ENCODE results near the gene RNF130. TPM values are rescaled to one million over a fixed set of nuclear protein-coding genes. Genes with fewer than 3 reads are reported as not detected.

Gene RNF130
- total and polyA plus RNA-seq, 2 of the 13 experiments (the other 11 are each of a cell fraction or from before 2014, with no cell fraction given), result 28.2 to 28.3 TPM

DNA sequence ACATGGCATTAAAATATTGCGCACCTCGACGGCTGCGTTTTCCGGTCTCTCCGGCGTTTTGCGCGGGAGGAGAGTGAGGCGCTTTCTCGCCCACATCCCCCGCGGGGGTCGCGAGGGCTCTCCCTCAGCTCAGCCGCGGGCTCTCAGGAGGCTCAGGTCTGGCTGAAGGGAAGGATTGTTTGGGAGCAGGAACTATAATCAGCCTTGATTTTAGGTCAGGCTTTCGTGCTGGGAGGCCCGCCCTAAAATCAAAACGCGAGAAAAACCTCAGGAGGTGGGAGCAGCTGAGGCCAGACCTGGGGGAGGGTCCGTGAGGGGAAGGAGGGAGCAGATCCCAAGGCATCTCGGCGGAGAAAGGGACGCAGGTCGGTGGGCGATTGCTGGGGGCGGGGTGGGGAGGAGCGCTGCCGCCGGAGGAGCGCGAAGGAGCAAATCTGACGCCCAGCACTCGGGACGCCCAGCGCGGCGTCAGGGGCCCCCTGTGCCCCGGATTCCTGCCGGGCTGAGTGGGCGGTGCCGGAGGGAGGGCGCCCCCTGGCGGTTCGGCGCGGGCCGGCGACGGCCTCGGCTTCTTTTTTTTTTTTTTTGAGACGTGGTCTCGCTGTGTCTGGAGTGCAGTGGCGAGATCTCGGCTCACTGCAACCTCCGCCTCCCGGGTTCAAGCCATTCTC, 18.7 kb upstream of the RNF130 start (continued):
- TF ChIP-seq, protein P1, sequence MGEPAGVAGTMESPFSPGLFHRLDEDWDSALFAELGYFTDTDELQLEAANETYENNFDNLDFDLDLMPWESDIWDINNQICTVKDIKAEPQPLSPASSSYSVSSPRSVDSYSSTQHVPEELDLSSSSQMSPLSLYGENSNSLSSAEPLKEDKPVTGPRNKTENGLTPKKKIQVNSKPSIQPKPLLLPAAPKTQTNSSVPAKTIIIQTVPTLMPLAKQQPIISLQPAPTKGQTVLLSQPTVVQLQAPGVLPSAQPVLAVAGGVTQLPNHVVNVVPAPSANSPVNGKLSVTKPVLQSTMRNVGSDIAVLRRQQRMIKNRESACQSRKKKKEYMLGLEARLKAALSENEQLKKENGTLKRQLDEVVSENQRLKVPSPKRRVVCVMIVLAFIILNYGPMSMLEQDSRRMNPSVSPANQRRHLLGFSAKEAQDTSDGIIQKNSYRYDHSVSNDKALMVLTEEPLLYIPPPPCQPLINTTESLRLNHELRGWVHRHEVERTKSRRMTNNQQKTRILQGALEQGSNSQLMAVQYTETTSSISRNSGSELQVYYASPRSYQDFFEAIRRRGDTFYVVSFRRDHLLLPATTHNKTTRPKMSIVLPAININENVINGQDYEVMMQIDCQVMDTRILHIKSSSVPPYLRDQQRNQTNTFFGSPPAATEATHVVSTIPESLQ (CRISPR knock-in tag; conservative IDR thresholded peaks at IDR 0.05), result no peak
- no peak for TF ChIP-seq ZNF75D (CRISPR knock-in tag; IDR thresholded peaks at IDR 0.05; ENCODE audit: borderline replicate concordance)
- TF ChIP-seq HNRNPLL (IDR thresholded peaks at IDR 0.05; ENCODE audit: low read depth, low read length, poor library complexity, severe bottlenecking), result peak; percentile 16
- no peak for TF ChIP-seq REXO4 (CRISPR knock-in tag; IDR thresholded peaks at IDR 0.05; ENCODE audit: borderline replicate concordance)
- TF ChIP-seq REPIN1 (CRISPR knock-in tag; IDR thresholded peaks at IDR 0.05; ENCODE audit: borderline replicate concordance, low read depth), result no peak
- TF ChIP-seq KMT2B (CRISPR knock-in tag; IDR thresholded peaks at IDR 0.05), result no peak
- TF ChIP-seq, protein P2, sequence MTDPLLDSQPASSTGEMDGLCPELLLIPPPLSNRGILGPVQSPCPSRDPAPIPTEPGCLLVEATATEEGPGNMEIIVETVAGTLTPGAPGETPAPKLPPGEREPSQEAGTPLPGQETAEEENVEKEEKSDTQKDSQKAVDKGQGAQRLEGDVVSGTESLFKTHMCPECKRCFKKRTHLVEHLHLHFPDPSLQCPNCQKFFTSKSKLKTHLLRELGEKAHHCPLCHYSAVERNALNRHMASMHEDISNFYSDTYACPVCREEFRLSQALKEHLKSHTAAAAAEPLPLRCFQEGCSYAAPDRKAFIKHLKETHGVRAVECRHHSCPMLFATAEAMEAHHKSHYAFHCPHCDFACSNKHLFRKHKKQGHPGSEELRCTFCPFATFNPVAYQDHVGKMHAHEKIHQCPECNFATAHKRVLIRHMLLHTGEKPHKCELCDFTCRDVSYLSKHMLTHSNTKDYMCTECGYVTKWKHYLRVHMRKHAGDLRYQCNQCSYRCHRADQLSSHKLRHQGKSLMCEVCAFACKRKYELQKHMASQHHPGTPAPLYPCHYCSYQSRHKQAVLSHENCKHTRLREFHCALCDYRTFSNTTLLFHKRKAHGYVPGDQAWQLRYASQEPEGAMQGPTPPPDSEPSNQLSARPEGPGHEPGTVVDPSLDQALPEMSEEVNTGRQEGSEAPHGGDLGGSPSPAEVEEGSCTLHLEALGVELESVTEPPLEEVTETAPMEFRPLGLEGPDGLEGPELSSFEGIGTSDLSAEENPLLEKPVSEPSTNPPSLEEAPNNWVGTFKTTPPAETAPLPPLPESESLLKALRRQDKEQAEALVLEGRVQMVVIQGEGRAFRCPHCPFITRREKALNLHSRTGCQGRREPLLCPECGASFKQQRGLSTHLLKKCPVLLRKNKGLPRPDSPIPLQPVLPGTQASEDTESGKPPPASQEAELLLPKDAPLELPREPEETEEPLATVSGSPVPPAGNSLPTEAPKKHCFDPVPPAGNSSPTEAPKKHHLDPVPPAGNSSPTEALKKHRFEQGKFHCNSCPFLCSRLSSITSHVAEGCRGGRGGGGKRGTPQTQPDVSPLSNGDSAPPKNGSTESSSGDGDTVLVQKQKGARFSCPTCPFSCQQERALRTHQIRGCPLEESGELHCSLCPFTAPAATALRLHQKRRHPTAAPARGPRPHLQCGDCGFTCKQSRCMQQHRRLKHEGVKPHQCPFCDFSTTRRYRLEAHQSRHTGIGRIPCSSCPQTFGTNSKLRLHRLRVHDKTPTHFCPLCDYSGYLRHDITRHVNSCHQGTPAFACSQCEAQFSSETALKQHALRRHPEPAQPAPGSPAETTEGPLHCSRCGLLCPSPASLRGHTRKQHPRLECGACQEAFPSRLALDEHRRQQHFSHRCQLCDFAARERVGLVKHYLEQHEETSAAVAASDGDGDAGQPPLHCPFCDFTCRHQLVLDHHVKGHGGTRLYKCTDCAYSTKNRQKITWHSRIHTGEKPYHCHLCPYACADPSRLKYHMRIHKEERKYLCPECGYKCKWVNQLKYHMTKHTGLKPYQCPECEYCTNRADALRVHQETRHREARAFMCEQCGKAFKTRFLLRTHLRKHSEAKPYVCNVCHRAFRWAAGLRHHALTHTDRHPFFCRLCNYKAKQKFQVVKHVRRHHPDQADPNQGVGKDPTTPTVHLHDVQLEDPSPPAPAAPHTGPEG (CRISPR knock-in tag; IDR thresholded peaks at IDR 0.05), result no peak
- no peak for TF ChIP-seq ZNF782 (CRISPR knock-in tag; IDR thresholded peaks at IDR 0.05; ENCODE audit: borderline replicate concordance)
- no peak for TF ChIP-seq JARID2 (CRISPR knock-in tag; IDR thresholded peaks at IDR 0.05; ENCODE audit: insufficient replicate concordance)
- TF ChIP-seq KDM3A (CRISPR knock-in tag; IDR thresholded peaks at IDR 0.05; ENCODE audit: low read depth), result no peak
- TF ChIP-seq MIER2 (CRISPR knock-in tag; IDR thresholded peaks at IDR 0.05), result no peak
- TF ChIP-seq, protein P3, sequence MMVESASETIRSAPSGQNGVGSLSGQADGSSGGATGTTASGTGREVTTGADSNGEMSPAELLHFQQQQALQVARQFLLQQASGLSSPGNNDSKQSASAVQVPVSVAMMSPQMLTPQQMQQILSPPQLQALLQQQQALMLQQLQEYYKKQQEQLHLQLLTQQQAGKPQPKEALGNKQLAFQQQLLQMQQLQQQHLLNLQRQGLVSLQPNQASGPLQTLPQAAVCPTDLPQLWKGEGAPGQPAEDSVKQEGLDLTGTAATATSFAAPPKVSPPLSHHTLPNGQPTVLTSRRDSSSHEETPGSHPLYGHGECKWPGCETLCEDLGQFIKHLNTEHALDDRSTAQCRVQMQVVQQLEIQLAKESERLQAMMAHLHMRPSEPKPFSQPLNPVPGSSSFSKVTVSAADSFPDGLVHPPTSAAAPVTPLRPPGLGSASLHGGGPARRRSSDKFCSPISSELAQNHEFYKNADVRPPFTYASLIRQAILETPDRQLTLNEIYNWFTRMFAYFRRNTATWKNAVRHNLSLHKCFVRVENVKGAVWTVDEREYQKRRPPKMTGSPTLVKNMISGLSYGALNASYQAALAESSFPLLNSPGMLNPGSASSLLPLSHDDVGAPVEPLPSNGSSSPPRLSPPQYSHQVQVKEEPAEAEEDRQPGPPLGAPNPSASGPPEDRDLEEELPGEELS (CRISPR knock-in tag; IDR thresholded peaks at IDR 0.05), result no peak
- no peak for TF ChIP-seq ZNF883 (CRISPR knock-in tag; IDR thresholded peaks at IDR 0.05; ENCODE audit: not compliant biosample characterization)
- no peak for TF ChIP-seq ZNF772 (CRISPR knock-in tag; IDR thresholded peaks at IDR 0.05)
- TF ChIP-seq ZMYM3 (CRISPR knock-in tag; IDR thresholded peaks at IDR 0.05), result no peak
- TF ChIP-seq, protein P4, sequence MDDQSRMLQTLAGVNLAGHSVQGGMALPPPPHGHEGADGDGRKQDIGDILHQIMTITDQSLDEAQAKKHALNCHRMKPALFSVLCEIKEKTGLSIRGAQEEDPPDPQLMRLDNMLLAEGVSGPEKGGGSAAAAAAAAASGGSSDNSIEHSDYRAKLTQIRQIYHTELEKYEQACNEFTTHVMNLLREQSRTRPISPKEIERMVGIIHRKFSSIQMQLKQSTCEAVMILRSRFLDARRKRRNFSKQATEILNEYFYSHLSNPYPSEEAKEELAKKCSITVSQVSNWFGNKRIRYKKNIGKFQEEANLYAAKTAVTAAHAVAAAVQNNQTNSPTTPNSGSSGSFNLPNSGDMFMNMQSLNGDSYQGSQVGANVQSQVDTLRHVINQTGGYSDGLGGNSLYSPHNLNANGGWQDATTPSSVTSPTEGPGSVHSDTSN (CRISPR knock-in tag; IDR thresholded peaks at IDR 0.05; ENCODE audit: borderline replicate concordance), result no peak
- TF ChIP-seq TEAD3 (CRISPR knock-in tag; optimal IDR thresholded peaks at IDR 0.05; ENCODE audit: borderline replicate concordance), result peak; percentile 27
- no peak for TF ChIP-seq ZNF264 (CRISPR knock-in tag; IDR thresholded peaks at IDR 0.05)
- TF ChIP-seq FOSL1 (CRISPR knock-in tag; IDR thresholded peaks at IDR 0.05; ENCODE audit: borderline replicate concordance), result no peak
